GM19328 (cell line): ENCODE data around the gene CHCHD3.

Experiments
- ATAC-seq: cut with Tn5 transposase; IDR thresholded peaks from one replicate; pipeline ENCODE4 v1.9.1; 2021; ENCODE audit warnings: mild to moderate bottlenecking, moderate library complexity; ENCODE audit not compliant: unreplicated experiment

The CHCHD3 gene

GRCh38 chr7:132871419-132871818 lies 210.5 kb downstream of the CHCHD3 start:
- no peak for ATAC-seq

GRCh38 chr7:132869166-132869861 lies 212.6 kb downstream of the CHCHD3 start:
- ATAC-seq = no peak

- ATAC-seq = no peak
Observed at GRCh38 chr7:132866551-132866950, 215.3 kb downstream of the CHCHD3 start.

- ATAC-seq = no peak
Observed at GRCh38 chr7:132866144-132866531, 215.8 kb downstream of the CHCHD3 start.

- ATAC-seq = no peak
Observed at GRCh38 chr7:132865366-132866143, 216.3 kb downstream of the CHCHD3 start.

GRCh38 chr7:132861940-132862554 lies 219.8 kb downstream of the CHCHD3 start:
- ATAC-seq = no peak

GRCh38 chr7:132861424-132861823 lies 220.5 kb downstream of the CHCHD3 start:
- no peak for ATAC-seq

GRCh38 chr7:132859199-132859598 lies 222.7 kb downstream of the CHCHD3 start:
- ATAC-seq = no peak

GRCh38 chr7:132858760-132859159 lies 223.1 kb downstream of the CHCHD3 start:
- ATAC-seq = no peak

GRCh38 chr7:132858251-132858650 lies 223.6 kb downstream of the CHCHD3 start:
- no peak for ATAC-seq

GRCh38 chr7:132857703-132858102 lies 224.2 kb downstream of the CHCHD3 start:
- no peak for ATAC-seq

- no peak for ATAC-seq
Observed at GRCh38 chr7:132857031-132857430, 224.9 kb downstream of the CHCHD3 start.

- ATAC-seq = no peak
Observed at GRCh38 chr7:132856416-132856815, 225.5 kb downstream of the CHCHD3 start.

GRCh38 chr7:132855901-132856300 lies 226.0 kb downstream of the CHCHD3 start:
- ATAC-seq = no peak

GRCh38 chr7:132854238-132854637 lies 227.7 kb downstream of the CHCHD3 start:
- no peak for ATAC-seq

- ATAC-seq = no peak
Observed at GRCh38 chr7:132847376-132847775, 234.5 kb downstream of the CHCHD3 start.

GRCh38 chr7:132846086-132846485 lies 235.8 kb downstream of the CHCHD3 start:
- ATAC-seq = no peak

- no peak for ATAC-seq
Observed at GRCh38 chr7:132842478-132842877, 239.4 kb downstream of the CHCHD3 start.

- no peak for ATAC-seq
Observed at GRCh38 chr7:132840199-132840598, 241.7 kb downstream of the CHCHD3 start.

GRCh38 chr7:132838313-132838712 lies 243.6 kb downstream of the CHCHD3 start:
- no peak for ATAC-seq

- ATAC-seq = no peak
Observed at GRCh38 chr7:132837529-132837928, 244.4 kb downstream of the CHCHD3 start.

- ATAC-seq = no peak
Observed at GRCh38 chr7:132836746-132837145, 245.1 kb downstream of the CHCHD3 start.
